ENCODE measurements around the gene HLCS. TPM values are rescaled to one million over a fixed set of nuclear protein-coding genes. Genes with fewer than 3 reads are reported as not detected.
A peak's percentile ranks its signal among the peaks of the same experiment; 100 is the strongest.

HLCS gene
- total RNA-seq, 6 donors from 2014 or later: 15.3 to 34.6 (median 24.1) TPM

GRCh38 chr21:36968414-36968813 is 1.9 kb upstream of the HLCS start:
- Histone ChIP-seq H3K4me3 (no peak overlapping the region), H3K36me3 (no peaks in the 10 kb centered on the region), H3K27ac (no peak overlapping the region), H3K9me3 (no peaks in the 10 kb centered on the region), H3K27me3 (no peaks in the 10 kb centered on the region), H3K4me1 (peaks cover 6 to 25% (median 11%) of the 10 kb centered on the region in 4 donors)
- DNase-seq (no peak), ATAC-seq (ENCODE audit: low FRiP score in 2 of 2) (no peak)
- TF ChIP-seq POLR2A (IDR thresholded peaks at IDR 0.05) (no peak), EP300 (IDR thresholded peaks at IDR 0.05) (no peak), POLR2AphosphoS5 (IDR thresholded peaks at IDR 0.05) (no peak), CTCF (IDR thresholded peaks at IDR 0.05) (no peak)
- 88 to 94% methylated on average over 4 of the region's 4 CpGs for WGBS, 2 donors

GRCh38 chr21:36966821-36967768 is 626 bp upstream of the HLCS start:
- peak overlapping the region; percentile 82 to 93 (median 86) for H3K27ac ChIP-seq
- H3K4me3 ChIP-seq: peak overlapping the region; percentile 52 to 92 (median 88)
- DNase-seq (no peak), ATAC-seq (ENCODE audit: low FRiP score in 2 of 2) (peak in 1 of 2 donors; percentile 2)
- H3K9me3 ChIP-seq: no peaks in the 10 kb centered on the region
- 22 to 39% methylated on average over 13 to 25 of the region's 34 CpGs for WGBS, 2 donors
- H3K36me3 ChIP-seq: no peaks in the 10 kb centered on the region
- TF ChIP-seq POLR2AphosphoS5 (IDR thresholded peaks at IDR 0.05) (no peak), CTCF (IDR thresholded peaks at IDR 0.05) (no peak), POLR2A (IDR thresholded peaks at IDR 0.05) (no peak), EP300 (IDR thresholded peaks at IDR 0.05) (no peak)
- H3K4me1 ChIP-seq: peaks cover 6 to 25% (median 11%) of the 10 kb centered on the region in 4 donors
- no peaks in the 10 kb centered on the region for H3K27me3 ChIP-seq

DNA sequence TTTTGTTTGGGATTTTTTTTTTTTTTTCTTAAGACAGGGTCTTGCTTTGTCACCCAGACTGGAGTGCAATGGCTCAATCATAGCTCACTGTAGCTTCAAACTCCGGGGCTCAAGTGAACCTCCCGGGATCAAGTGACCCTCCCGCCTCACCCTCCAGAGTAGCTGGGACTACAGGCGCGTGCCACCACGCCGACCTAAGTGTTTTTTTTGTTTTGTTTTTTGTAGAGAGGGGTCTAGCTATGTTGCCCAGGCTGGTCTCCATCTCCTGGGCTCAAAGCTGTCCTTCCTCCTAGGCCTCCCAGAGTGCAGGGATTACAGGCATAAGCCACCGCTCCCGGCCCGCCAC is 776 bp downstream of the HLCS start:
- Histone ChIP-seq H3K4me1 (peaks cover 6 to 25% (median 11%) of the 10 kb centered on the region in 4 donors), H3K27ac (peak overlapping the region; percentile 75 to 93 (median 82)), H3K9me3 (no peaks in the 10 kb centered on the region), H3K36me3 (peaks cover 0 to 3% (median under 1%) of the 10 kb centered on the region in 4 donors), H3K27me3 (no peaks in the 10 kb centered on the region), H3K4me3 (peak overlapping the region; percentile 42 to 92 (median 88))
- DNase-seq: no peak
- peak in 1 of 2 donors; percentile 9 for ATAC-seq (ENCODE audit: low FRiP score in 2 of 2)
- 43 to 52% methylated on average over 7 to 10 of the region's 10 CpGs for WGBS, 2 donors
- TF ChIP-seq POLR2AphosphoS5 (IDR thresholded peaks at IDR 0.05) (no peak), POLR2A (IDR thresholded peaks at IDR 0.05) (no peak), EP300 (IDR thresholded peaks at IDR 0.05) (no peak), CTCF (IDR thresholded peaks at IDR 0.05) (no peak)

- no peaks in the 10 kb centered on the region for H3K9me3 ChIP-seq
- H3K4me1 ChIP-seq: peaks cover 6 to 25% (median 11%) of the 10 kb centered on the region in 4 donors
- ATAC-seq (ENCODE audit: low FRiP score in 2 of 2): no peak
- WGBS, 2 donors: 83 to 86% methylated on average over 8 of the region's 8 CpGs
- H3K27ac ChIP-seq: peak overlapping the region in 1 of 4 donors; percentile 83
- no peak for DNase-seq
- peaks cover 0 to 7% (median 2%) of the 10 kb centered on the region in 4 donors for H3K36me3 ChIP-seq
- H3K27me3 ChIP-seq: no peaks in the 10 kb centered on the region
- TF ChIP-seq POLR2AphosphoS5 (IDR thresholded peaks at IDR 0.05) (no peak), CTCF (IDR thresholded peaks at IDR 0.05) (no peak), POLR2A (IDR thresholded peaks at IDR 0.05) (no peak), EP300 (IDR thresholded peaks at IDR 0.05) (no peak)
- H3K4me3 ChIP-seq: peak overlapping the region in 3 of 4 donors; percentile 85 to 92 (median 91)
These were observed 1.4 kb downstream of the HLCS start for GRCh38 chr21:36964827-36965719.
